Bronchial epithelial cell (primary cell): ENCODE results near the gene SLC26A4. TPM values are rescaled to one million over a fixed set of nuclear protein-coding genes. Genes with fewer than 3 reads are reported as not detected.

Experiments
- DNase-seq: peaks from one replicate; pipeline ENCODE4 v3.0.0-alpha.2; 2010; ENCODE audit warnings: low read depth
- FAIRE-seq: peaks from 2 replicates; lab custom pipeline; 2011; peaks lifted over from hg19 to GRCh38; lab: Jason Lieb, UNC
- H3K27me3 ChIP-seq: 2 replicates; pipeline ENCODE4 v1.5.1; 2011; ENCODE audit warnings: low read length; ENCODE audit not compliant: control insufficient read depth, insufficient read depth
- H3K36me3 ChIP-seq: 2 replicates; pipeline ENCODE4 v1.5.1; 2011; ENCODE audit warnings: low read length; ENCODE audit not compliant: control insufficient read depth, insufficient read depth
- H3K4me3 ChIP-seq: 2 replicates; pipeline ENCODE4 v1.5.1; 2011; ENCODE audit warnings: mild to moderate bottlenecking, low read depth, low read length, control low read depth
- total RNA-seq: library from RNA; depleted of rRNA; stranded (reverse); fragments of >200 nt; gene quantifications from 2 replicates; pipeline ENCODE4 v1.2.1, GENCODE V29; 2014
- TF ChIP-seq, protein P1 (sequence below): IDR thresholded peaks from 2 replicates; pipeline ENCODE4 v1.5.1; 2011; ENCODE audit warnings: mild to moderate bottlenecking, moderate library complexity, low read length, control low read depth, inconsistent platforms; ENCODE audit not compliant: insufficient read depth, severe bottlenecking

The SLC26A4 gene
- total RNA-seq, 1 donor from 2014 or later: 0.53 TPM

DNA sequence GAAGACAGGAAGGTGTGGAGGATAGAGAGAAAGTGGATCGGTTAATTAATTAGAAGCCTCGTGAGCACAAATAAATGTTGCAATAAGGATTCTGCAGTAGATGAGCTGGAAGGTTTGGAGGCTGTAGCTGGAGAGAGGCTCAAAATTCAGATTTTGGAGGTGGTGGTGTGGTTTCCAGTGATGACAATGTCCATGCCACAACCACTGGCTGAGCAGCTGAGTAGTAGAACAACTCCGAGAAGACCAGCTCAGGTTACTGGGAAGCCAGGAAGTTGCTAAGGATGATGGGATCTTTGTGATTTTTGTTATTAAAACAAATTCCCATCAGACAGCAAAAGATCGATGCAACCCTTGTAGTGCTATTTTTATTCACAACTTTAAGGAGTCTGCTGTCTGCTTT is 7.7 kb downstream of the SLC26A4 start:
- no peaks in the 10 kb centered on the region for H3K36me3 ChIP-seq
- TF ChIP-seq, protein P1, sequence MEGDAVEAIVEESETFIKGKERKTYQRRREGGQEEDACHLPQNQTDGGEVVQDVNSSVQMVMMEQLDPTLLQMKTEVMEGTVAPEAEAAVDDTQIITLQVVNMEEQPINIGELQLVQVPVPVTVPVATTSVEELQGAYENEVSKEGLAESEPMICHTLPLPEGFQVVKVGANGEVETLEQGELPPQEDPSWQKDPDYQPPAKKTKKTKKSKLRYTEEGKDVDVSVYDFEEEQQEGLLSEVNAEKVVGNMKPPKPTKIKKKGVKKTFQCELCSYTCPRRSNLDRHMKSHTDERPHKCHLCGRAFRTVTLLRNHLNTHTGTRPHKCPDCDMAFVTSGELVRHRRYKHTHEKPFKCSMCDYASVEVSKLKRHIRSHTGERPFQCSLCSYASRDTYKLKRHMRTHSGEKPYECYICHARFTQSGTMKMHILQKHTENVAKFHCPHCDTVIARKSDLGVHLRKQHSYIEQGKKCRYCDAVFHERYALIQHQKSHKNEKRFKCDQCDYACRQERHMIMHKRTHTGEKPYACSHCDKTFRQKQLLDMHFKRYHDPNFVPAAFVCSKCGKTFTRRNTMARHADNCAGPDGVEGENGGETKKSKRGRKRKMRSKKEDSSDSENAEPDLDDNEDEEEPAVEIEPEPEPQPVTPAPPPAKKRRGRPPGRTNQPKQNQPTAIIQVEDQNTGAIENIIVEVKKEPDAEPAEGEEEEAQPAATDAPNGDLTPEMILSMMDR: no peak
- H3K4me3 ChIP-seq: no peak overlapping the region
- FAIRE-seq: no peak
- peaks cover 4% of the 10 kb centered on the region for H3K27me3 ChIP-seq
- no peak for DNase-seq

- Histone ChIP-seq H3K4me3 (no peak overlapping the region), H3K36me3 (no peaks in the 10 kb centered on the region), H3K27me3 (no peaks in the 10 kb centered on the region)
- FAIRE-seq: no peak
- DNase-seq: no peak
- TF ChIP-seq, protein P1: no peak
These were observed 11.6 kb downstream of the SLC26A4 start for GRCh38 chr7:107672183-107672582.

GRCh38 chr7:107676249-107676648 is 15.6 kb downstream of the SLC26A4 start:
- DNase-seq (no peak), FAIRE-seq (no peak)
- TF ChIP-seq, protein P1: no peak
- H3K27me3 ChIP-seq: no peaks in the 10 kb centered on the region
- H3K36me3 ChIP-seq: no peaks in the 10 kb centered on the region
- H3K4me3 ChIP-seq: no peak overlapping the region

DNA sequence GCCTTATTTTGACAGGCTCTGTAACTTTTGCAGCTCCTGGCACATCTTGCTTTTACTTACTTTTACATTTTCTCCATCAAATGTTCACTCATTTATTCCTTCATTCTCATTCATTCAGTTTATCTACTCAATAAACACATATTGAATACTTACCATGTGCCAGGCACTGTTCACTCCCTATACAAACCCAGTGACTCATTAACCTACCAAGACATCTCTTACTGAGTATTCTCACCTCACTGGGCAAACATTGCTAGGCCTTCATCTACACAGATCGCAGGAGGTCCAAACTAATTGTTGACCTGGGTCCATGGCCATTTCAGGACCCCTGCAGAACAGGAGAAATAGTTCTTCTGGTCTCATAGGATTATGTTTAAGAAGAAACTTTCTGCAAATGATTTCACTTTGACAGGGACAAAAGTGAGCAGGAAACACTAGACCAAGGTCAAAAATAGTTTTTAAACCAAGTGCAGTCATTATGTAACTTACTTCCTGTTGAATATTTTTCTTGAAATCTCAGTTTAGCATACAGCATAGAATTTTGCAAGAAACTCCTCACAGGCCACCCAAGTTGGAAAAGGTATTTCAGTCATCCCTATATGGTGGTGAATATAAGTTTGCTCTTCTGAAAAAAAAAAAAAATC is 17.6 kb downstream of the SLC26A4 start:
- Histone ChIP-seq H3K27me3 (no peaks in the 10 kb centered on the region), H3K36me3 (no peaks in the 10 kb centered on the region), H3K4me3 (no peak overlapping the region)
- FAIRE-seq (no peak), DNase-seq (peak; percentile 12)
- TF ChIP-seq, protein P1: no peak

- FAIRE-seq (no peak), DNase-seq (no peak)
- Histone ChIP-seq H3K36me3 (no peaks in the 10 kb centered on the region), H3K4me3 (no peak overlapping the region), H3K27me3 (no peaks in the 10 kb centered on the region)
- TF ChIP-seq, protein P1: no peak
These were observed 19.9 kb downstream of the SLC26A4 start for GRCh38 chr7:107680478-107680877.

GRCh38 chr7:107682886-107683285 is 22.3 kb downstream of the SLC26A4 start:
- FAIRE-seq (no peak), DNase-seq (no peak)
- Histone ChIP-seq H3K36me3 (no peaks in the 10 kb centered on the region), H3K4me3 (no peak overlapping the region), H3K27me3 (no peaks in the 10 kb centered on the region)
- TF ChIP-seq, protein P1: no peak
